ENCODE measurements around the gene SAMD11.
"Not testable (repeated sequence)": the region's sequence is repeated elsewhere in the genome, so short reads cannot be mapped to it uniquely, and the experiment has no call there.

Gene SAMD11

GRCh38 chr1:983798-984475 lies 60.2 kb downstream of the SAMD11 start:
- TF ChIP-seq, protein P1, sequence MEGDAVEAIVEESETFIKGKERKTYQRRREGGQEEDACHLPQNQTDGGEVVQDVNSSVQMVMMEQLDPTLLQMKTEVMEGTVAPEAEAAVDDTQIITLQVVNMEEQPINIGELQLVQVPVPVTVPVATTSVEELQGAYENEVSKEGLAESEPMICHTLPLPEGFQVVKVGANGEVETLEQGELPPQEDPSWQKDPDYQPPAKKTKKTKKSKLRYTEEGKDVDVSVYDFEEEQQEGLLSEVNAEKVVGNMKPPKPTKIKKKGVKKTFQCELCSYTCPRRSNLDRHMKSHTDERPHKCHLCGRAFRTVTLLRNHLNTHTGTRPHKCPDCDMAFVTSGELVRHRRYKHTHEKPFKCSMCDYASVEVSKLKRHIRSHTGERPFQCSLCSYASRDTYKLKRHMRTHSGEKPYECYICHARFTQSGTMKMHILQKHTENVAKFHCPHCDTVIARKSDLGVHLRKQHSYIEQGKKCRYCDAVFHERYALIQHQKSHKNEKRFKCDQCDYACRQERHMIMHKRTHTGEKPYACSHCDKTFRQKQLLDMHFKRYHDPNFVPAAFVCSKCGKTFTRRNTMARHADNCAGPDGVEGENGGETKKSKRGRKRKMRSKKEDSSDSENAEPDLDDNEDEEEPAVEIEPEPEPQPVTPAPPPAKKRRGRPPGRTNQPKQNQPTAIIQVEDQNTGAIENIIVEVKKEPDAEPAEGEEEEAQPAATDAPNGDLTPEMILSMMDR (IDR thresholded peaks at IDR 0.05; ENCODE audit: low read depth, low read length, missing control alignments), result peak; percentile 68
- no peak for DNase-seq (ENCODE audit: low read depth)
- in situ Hi-C loops (cut with HindIII; ENCODE audit: low sequenced_read_pairs), result no loop called here
- H3K4me3 ChIP-seq (ENCODE audit: low read depth, low read length), result no peak overlapping the region

DNA sequence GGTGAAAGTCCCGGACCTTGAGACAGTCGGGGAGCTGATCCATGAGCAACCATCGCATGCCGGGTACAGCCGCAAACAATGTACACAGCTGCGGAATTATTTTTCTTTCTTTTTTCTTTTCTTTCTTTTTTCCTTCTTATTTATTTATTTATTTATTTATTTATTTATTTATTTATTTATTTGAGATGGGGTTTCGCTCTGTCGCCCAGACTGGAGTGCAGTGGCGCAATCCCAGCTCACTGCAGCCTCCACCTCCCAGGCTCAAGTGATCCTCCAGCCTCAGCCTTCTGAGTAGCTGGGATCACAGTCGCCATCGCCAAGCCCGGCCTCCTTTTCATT lies 60.7 kb downstream of the SAMD11 start:
- in situ Hi-C loops (cut with HindIII; ENCODE audit: low sequenced_read_pairs), result no loop called here
- no peak for DNase-seq (ENCODE audit: low read depth)
- TF ChIP-seq, protein P1 (IDR thresholded peaks at IDR 0.05; ENCODE audit: low read depth, low read length, missing control alignments), result no peak
- no peak overlapping the region for H3K4me3 ChIP-seq (ENCODE audit: low read depth, low read length)

DNA sequence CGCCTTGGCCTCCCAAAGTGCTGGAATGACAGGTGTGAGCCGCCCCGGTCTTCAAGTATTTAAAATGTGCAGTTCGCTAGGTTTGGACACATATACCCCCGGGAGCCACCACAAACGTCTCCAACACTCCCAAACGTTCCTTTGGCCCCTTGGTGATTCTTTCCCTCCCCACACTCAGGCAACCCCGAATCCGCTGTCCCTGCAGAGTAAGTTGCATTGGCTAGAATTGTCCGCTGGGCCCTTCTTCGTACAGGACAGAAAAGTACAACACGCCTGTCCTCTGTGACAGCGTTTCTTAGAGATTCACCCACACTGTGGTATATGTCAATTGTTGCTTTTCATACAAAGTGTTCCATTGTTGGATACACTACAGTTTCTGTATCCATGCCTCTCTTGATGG lies 61.4 kb downstream of the SAMD11 start:
- DNase-seq (ENCODE audit: low read depth), result no peak
- in situ Hi-C loops (cut with HindIII; ENCODE audit: low sequenced_read_pairs), result no loop called here
- H3K4me3 ChIP-seq (ENCODE audit: low read depth, low read length), result no peak overlapping the region
- TF ChIP-seq, protein P1 (IDR thresholded peaks at IDR 0.05; ENCODE audit: low read depth, low read length, missing control alignments), result no peak

DNA sequence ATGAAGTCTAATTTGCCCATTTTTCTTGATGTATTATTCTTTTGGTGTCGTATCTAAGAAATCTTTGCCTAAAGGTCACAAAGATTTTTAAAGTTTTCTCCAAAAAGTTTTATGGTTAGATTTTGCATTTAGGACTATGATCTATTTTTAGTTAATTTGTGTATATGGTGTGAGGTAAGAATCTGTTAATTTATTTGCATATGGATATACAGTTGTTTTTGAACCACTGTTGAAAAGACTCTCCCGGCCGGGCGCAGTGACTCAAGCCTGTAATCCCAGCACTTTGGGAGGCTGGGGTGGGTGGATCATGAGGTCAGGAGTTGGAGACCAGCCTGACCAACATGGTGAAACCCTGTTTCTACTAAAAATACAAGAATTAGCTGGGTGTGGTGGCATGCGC lies 64.3 kb downstream of the SAMD11 start:
- DNase-seq (ENCODE audit: low read depth), result not testable (repeated sequence)

DNA sequence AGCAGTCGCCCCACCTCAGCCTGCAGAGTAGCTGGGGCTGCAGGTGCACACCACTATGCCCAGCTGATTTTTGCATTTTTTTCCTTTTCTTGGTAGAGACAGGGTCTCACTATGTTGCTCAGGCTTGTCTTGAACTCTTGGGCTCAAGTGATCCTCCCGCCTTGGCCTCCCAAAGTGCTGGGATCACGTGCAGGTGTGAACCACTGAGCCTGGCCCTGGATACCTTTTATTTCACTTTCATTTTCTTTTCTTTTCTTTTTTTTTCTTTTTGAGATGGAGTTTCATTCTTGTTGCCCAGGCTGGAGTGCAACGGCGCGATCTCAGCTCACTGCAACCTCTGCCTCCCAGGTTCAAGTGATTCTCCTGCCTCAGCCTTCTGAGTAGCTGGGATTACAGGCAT lies 67.6 kb downstream of the SAMD11 start:
- in situ Hi-C loops (cut with HindIII; ENCODE audit: low sequenced_read_pairs); DNase-seq (ENCODE audit: low read depth): not testable (repeated sequence)

More for the DNA sequence above, 64.3 kb downstream of the SAMD11 start:
- in situ Hi-C loops (cut with HindIII; ENCODE audit: low sequenced_read_pairs); H3K4me3 ChIP-seq (ENCODE audit: low read depth, low read length): not testable (repeated sequence)

GRCh38 chr1:991895-992294 lies 68.2 kb downstream of the SAMD11 start:
- in situ Hi-C loops (cut with HindIII; ENCODE audit: low sequenced_read_pairs), result no loop called here
- H3K4me3 ChIP-seq (ENCODE audit: low read depth, low read length), result no peak overlapping the region
- TF ChIP-seq, protein P1 (IDR thresholded peaks at IDR 0.05; ENCODE audit: low read depth, low read length, missing control alignments), result no peak
- no peak for DNase-seq (ENCODE audit: low read depth)

More for the DNA sequence above, 67.6 kb downstream of the SAMD11 start:
- H3K4me3 ChIP-seq (ENCODE audit: low read depth, low read length), result not testable (repeated sequence)

GRCh38 chr1:992362-992761 lies 68.6 kb downstream of the SAMD11 start:
- TF ChIP-seq, protein P1 (IDR thresholded peaks at IDR 0.05; ENCODE audit: low read depth, low read length, missing control alignments), result no peak
- in situ Hi-C loops (cut with HindIII; ENCODE audit: low sequenced_read_pairs), result no loop called here
- no peak for DNase-seq (ENCODE audit: low read depth)
- no peak overlapping the region for H3K4me3 ChIP-seq (ENCODE audit: low read depth, low read length)
